Stimulated activated CD4-positive, alpha-beta T cell treated with anti-CD3 and anti-CD28 coated beads, Interleukin-2, amount 100 ng/mL, for 24 hours (primary cell): ENCODE results near the gene NRCAM.

ENCODE experiments used
- DNase-seq, 2 donors: peaks; one replicate each; pipeline ENCODE4 v3.0.0-alpha.2; 2020

The NRCAM gene

DNA sequence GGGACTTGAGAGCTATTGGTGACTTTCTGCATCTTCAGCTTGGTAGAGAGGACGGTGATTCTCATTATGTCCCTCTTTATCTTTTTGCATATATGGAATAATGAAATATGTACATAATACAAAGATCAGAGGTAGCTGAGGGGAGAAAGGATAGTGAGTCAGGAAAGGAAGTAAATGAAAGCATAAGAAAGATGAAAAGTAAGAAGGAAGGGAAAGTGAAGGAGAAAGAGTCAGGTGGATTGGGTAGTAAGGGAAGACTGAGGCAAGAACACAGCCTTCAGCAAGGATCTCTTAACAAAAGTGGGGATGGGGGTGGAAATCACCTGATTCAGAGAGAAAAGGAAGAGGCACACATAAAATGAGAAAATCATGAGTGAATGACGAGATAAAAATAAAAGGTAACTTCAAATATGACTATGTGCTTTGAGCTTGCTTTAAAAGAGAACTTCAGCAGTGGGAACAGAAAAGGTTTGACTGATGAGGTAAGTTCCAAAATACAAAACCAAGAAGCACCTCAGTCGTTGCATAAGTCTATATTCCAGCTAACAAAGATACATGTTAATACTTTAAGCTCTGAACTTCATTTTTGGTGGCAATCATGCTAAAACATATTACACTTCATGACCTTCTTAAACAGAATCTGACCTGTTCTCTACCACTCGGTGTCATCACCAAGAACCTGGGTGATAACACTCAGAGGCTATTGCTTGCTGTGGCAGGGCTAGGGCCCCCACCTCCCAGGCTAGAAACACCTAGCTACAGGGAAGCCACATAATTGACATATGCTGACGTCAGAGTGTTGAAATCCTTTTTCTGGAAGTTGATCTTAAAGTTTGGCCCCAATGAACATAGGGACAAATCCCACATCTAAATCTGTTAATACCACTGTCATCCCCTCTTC, 32.9 kb downstream of the NRCAM start:
- DNase-seq = no peak

GRCh38 chr7:108421720-108422331, 34.4 kb downstream of the NRCAM start:
- DNase-seq = no peak

GRCh38 chr7:108419961-108420908, 36.0 kb downstream of the NRCAM start:
- DNase-seq = no peak

DNA sequence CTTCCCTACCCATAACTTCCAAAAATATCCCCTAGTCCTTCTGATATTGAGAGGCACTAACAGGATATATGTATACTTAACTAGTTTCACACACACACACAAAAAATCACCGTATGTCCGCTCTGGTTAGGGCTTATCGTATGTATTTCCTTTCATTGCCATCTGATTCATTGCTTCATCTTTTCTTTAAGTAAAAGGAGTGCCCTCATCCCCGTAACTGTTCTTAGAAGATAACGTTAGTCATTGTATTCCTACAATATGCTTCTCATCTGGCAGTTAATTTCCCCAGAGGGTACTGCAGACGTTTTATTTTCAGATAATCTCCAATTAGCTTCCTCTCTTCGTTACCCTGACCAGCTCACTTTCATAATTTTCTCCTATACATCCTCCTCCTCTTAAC, 37.3 kb downstream of the NRCAM start:
- no peak for DNase-seq

DNA sequence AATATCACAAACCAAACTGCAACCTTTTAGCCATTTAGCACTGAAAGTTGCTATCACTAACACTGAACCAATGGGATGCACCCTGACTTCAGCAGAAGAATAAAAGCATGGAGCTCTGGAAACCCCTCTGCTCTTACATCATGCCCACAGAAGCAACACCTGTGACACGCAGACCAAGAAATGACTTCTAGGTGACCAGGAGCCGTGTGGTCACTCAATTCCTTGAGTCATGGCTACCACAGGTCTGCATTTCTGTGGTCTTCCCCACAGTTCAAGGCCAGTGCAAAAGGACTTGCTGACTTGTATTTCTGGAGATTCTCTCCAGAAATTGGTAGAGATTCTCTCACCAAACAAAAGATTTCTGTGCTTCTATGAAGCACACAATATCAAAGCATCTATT, 38.3 kb downstream of the NRCAM start:
- no peak for DNase-seq

DNA sequence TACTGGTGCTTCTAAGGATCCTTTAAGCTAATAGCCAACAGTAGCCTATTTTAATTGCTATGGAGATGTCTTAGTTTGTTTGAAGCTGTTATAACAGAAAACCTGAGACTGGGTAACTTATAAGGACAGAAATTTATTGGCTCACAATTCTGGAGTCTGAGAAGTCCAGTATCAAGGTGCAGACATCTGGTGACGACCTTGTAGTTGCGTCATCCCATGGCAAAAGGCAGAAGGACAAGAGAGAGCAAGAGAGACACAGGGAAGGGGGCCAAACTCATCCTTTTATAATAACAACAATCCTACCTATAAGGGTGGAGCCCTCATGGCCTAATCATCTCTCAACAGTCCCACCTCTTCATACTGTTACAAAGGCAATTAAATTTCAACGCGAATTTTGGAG, 39.1 kb downstream of the NRCAM start:
- DNase-seq = no peak

DNA sequence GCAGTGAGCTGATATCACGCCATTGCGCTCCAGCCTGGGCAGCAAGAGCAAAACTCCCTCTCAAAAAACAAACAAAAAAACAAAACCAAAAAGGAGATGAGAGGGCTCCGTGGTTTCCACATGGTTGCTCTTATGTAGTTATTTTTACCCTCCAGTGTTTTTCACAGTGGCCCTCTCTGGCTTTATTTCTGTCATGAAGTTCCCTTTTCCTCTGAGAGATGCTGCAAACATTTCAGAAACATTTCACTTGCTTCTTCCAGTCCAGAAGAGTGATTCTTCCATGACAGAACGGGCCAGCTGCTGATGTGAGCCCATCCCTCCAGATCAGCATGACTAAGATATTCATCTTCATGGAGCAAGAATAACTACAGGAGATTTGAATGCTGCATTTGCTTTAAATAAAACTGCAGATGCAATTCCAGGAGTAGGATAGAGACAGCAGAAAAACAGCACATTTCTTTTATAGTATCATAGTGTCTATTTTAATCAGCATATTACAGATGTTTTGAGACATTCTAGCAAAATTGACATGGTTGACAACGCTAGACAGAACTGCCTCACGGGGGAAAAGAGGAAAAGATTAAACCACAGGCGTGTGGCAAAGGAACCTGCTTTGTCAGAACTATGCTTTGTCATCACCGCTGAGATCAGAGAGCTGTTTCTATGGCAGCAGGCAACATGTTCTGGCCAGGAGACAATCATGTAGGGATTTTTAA, 40.3 kb downstream of the NRCAM start:
- DNase-seq = peak in 1 of 2 donors; percentile 3

- DNase-seq = no peak
Measured at GRCh38 chr7:108415084-108415483, 41.2 kb downstream of the NRCAM start.

DNA sequence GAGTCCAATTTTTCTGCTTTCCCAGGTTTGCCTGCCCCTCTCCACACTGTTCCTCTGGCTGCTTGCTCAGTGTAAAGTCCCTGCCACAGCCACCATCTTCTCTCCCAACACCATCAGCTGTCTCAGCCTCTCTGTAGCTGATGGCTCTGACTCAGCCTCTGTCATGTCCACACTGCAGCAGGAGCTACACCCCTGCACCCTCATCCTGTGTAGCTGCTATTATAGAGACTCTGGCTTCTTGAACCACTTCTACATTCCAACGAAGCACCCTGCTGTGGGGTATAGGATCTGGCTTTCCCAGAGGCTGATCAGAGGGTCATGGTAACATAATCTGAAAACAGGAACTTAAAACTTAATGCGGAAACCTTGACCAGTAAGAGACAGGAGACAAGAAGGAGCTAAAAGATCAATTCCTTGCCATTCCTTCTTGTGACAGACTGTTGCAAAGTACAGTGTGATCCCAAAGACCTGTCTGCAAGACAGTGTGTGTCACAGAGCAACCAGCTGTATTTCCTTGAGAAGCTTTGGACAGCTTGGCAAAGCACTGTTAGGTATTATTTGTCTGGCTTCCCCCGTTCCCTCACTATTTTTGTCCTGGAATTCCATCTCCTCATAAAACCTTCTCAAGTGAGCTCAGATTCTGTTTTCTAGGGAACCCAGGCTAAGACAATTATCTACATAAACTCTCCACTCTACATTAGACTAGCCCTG, 42.3 kb downstream of the NRCAM start:
- DNase-seq = no peak

GRCh38 chr7:108413337-108413736, 42.9 kb downstream of the NRCAM start:
- no peak for DNase-seq

DNA sequence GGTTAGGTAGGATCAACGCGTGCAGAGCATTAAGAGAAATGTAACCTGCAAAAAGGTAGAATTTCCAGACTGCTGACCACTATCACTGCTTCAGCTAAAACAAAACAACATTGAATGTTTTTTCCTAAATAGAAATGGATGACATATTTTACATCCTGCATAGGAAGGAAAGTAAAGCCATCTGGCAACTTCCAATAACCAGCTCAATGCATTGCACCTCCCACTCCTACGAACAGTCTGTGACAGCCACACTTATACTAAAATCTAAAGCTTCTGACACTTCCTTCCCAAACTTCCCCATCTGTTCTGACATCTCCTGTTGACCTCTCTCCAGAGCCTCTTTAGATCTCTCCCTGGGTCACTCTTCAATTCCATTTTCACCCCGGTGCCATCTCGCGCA, 47.1 kb downstream of the NRCAM start:
- DNase-seq = no peak

- no peak for DNase-seq
Measured at GRCh38 chr7:108408296-108408991, 47.8 kb downstream of the NRCAM start.

DNA sequence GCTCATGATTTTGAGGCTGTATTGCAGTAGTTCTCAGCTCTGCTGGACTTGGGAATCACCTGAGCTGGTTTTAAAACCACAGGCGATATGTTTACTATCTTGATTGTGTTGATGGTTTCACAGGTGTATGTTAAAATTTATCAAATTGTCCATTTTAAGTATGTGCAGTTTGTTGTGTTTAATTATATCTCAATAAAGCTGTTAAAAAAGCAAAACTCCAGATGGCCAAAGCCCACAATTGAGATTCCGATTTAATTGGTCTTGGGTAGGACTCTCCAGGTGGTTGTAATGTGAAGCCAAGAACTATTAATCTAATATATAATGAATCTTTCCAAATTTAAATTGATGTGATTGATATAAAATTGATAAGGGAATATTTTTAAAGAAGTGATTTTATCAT, 48.6 kb downstream of the NRCAM start:
- DNase-seq = no peak

DNA sequence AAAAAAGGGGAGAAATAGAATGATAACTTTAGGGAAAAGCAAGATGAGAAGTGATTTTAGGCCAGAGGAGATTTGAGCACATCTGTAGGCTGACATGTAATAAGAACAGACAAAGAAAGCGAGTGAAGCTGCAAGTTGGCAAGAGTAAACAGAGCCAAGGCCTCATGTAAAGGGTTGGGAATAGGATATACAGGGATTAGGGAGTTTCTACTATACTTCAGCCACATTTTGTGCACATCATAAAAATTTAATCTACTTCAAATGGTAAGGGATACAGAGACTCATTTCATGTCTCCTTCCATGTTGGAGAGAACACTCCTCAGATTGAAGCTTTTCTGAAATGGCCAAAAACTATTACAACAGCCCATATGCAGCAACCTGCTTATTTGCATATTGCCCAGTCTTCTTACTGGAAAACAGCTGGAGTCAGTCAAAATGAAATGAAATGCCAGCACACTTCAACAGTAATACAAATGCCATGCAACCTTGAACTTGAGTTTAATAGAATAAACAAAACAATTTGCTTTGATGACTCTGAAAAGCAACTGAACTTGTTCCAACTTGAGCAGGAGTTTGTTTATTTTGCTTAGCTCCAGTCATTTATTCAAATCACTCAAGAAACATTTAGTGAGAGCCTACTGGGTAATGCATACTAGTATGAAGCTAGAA, 49.9 kb downstream of the NRCAM start:
- DNase-seq = no peak

- DNase-seq = no peak
Measured at GRCh38 chr7:108404509-108405420, 51.5 kb downstream of the NRCAM start.

DNA sequence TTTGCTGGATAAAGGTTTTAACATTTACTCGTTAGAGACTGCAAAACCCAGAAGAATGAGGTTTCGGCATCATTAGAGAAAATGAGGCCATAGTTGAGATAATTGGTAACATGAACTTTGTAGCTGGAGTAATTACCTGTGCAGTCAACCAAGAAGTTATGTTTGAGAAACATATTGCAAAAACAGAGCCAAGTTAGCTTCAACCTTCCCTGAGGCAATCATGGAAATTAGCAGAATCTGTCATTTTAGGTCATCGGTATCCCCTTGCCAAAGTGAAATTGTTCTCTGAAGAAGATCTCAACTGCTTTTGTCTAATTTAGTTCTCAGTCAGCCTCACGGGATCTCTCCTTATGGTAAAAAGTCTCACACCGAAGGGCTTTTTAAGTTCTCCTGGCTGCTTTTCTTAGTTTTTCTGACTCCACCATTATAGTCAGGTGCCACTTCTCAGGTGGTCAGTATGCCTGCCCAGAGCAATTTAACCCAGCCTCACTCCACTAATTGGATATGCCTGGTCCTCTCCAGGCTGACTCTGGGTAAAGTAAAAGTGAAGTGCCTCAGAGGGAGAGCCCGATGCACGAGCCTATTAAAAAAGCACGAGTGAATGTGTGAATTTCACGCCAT, 52.5 kb downstream of the NRCAM start:
- DNase-seq = no peak

GRCh38 chr7:108402865-108403264, 53.4 kb downstream of the NRCAM start:
- no peak for DNase-seq

GRCh38 chr7:108396080-108396479, 60.2 kb downstream of the NRCAM start:
- no peak for DNase-seq

DNA sequence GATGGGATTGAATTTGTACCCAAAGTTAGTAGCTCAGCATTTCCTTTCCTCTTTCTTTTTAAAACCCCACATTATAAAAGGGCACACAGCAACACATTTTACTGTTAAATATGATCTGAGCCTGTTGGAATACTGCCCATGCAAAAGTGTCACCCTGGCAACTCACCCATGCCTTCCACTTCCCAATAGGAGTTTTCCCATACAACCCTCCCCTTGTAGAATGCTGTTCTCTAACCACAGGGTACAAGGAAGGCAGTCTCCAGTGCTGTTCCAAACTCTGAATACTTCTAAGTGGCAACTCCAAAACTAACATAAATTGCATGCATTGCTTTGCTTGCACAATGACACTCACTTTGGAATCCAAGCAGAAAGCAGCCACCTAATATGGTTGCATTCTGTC, 60.8 kb downstream of the NRCAM start:
- no peak for DNase-seq
